HCT116 (cell line): Measurements from ENCODE around the gene SAMD4A. TPM values are rescaled to one million over a fixed set of nuclear protein-coding genes. Genes with fewer than 3 reads are reported as not detected.

Experiments used
- ATAC-seq: fragments of 200-7000 bp; cut with Tn5 transposase; 2 replicates; pipeline ENCODE4 v1.9.1; 2020; ENCODE audit warnings: mild to moderate bottlenecking, moderate library complexity
- BruUV-seq: library from RNA; stranded (reverse); fragments of 400-500 nt; replicated peaks from 2 replicates; lab custom pipeline; 2021; lab: Mats Ljungman, UMichigan
- CTCF ChIA-PET: fragments of 300-600 bp; sonication (Branson Sonifier 250); formaldehyde crosslinking; loops from one replicate; lab custom pipeline; 2021; ENCODE audit warnings: antibody characterized with exemption; lab: Charles Lee
- POLR2A ChIA-PET: fragments of 300-600, 350-600 bp; sonication (Branson Sonifier 250); formaldehyde crosslinking; loops from one replicate; lab custom pipeline; 2021; ENCODE audit warnings: antibody characterized with exemption; lab: Charles Lee
- RAD21 ChIA-PET, 2 experiments: fragments of 300-600 bp; sonication (Branson Sonifier 250); formaldehyde crosslinking; loops; one replicate each; lab custom pipeline; 2023; ENCODE audit warnings: low total read pairs in 2 of 2; ENCODE audit not compliant: uncharacterized antibody in 2 of 2, unreplicated experiment in 2 of 2, low non-redundant PET in 1 of 2; lab: Charles Lee
- DNase-seq: peaks from one replicate; pipeline ENCODE4 v3.0.0-alpha.2; 2010; ENCODE audit warnings: low read depth, low spot score
- H2AFZ ChIP-seq: fragments of 200-600 bp; shearing (Covaris generic), sonication (generic); 2 replicates; pipeline ENCODE4 v1.6.1; 2017; ENCODE audit warnings: low read depth, mixed run types, mixed read lengths, antibody characterized with exemption, low read length; ENCODE audit not compliant: poor library complexity, severe bottlenecking
- H3K27ac ChIP-seq: 2 replicates; pipeline ENCODE4 v1.5.1; 2012; ENCODE audit warnings: low read depth, low read length
- H3K27me3 ChIP-seq: fragments of 200-600 bp; sonication (generic); 2 replicates; pipeline ENCODE4 v1.6.1; 2016; ENCODE audit warnings: mixed run types, low read length, mixed read lengths; ENCODE audit not compliant: insufficient read depth
- H3K36me3 ChIP-seq, 2 experiments: fragments of 200-500 bp in 1 of 2; fragments of 200-600 bp in 1 of 2; sonication (Bioruptor generic) in 1 of 2; sonication (generic) in 1 of 2; 2 replicates each; pipeline versions ENCODE4 v1.5.1 to v1.6.1; 2014 to 2016; ENCODE audit warnings: low read length in 2 of 2, inconsistent platforms in 1 of 2, mixed read lengths in 1 of 2, mixed run types in 1 of 2; ENCODE audit not compliant: insufficient read depth in 2 of 2, control insufficient read depth in 1 of 2
- H3K4me1 ChIP-seq, 2 experiments: fragments of 200-600 bp in 1 of 2; sonication (generic) in 1 of 2; 2 replicates each; pipeline versions ENCODE4 v1.5.1 to v1.6.1; 2012 to 2017; ENCODE audit warnings: low read length in 2 of 2, inconsistent platforms in 1 of 2, mild to moderate bottlenecking in 1 of 2, mixed read lengths in 1 of 2, mixed run types in 1 of 2, moderate library complexity in 1 of 2; ENCODE audit not compliant: insufficient read depth in 2 of 2, control insufficient read depth in 1 of 2
- H3K4me2 ChIP-seq: fragments of 200-600 bp; sonication (generic); 2 replicates; pipeline ENCODE4 v1.6.1; 2017; ENCODE audit warnings: mixed run types, low read length, mixed read lengths
- H3K4me3 ChIP-seq, 2 experiments: fragments of 200-600 bp in 1 of 2; sonication (generic) in 1 of 2; replicated peaks in 1 of 2; 2 replicates each; pipeline ENCODE4 v1.5.1; 2011 to 2016; ENCODE audit warnings: low read length in 2 of 2, control low read depth in 1 of 2, low read depth in 1 of 2, mild to moderate bottlenecking in 1 of 2, mixed read lengths in 1 of 2, mixed run types in 1 of 2
- H3K79me2 ChIP-seq: fragments of 200-600 bp; sonication (generic); 2 replicates; pipeline ENCODE4 v1.6.1; 2017; ENCODE audit warnings: mild to moderate bottlenecking, mixed run types, low read length, moderate library complexity, mixed read lengths; ENCODE audit not compliant: insufficient read depth
- H3K9ac ChIP-seq: fragments of 200-600 bp; sonication (generic); 2 replicates; pipeline ENCODE4 v1.6.1; 2016; ENCODE audit warnings: low read length, mixed read lengths
- H3K9me2 ChIP-seq: fragments of 200-600 bp; sonication (generic), shearing (Covaris generic); 2 replicates; pipeline ENCODE4 v1.6.1; 2017; ENCODE audit warnings: mixed run types, mild to moderate bottlenecking, moderate library complexity; ENCODE audit not compliant: insufficient read depth
- H3K9me3 ChIP-seq, 2 experiments: fragments of 200-500 bp in 1 of 2; fragments of 200-600 bp in 1 of 2; sonication (Bioruptor generic) in 1 of 2; sonication (generic) in 1 of 2; 2 replicates each; pipeline ENCODE4 v1.6.1; 2014 to 2017; ENCODE audit warnings: low read length in 2 of 2, mixed read lengths in 2 of 2, inconsistent platforms in 1 of 2, low read depth in 1 of 2, mild to moderate bottlenecking in 1 of 2, mixed run types in 1 of 2, moderate library complexity in 1 of 2; ENCODE audit not compliant: control insufficient read depth in 1 of 2, insufficient read depth in 1 of 2
- H4K20me1 ChIP-seq: fragments of 200-600 bp; sonication (generic), shearing (Covaris generic); 2 replicates; pipeline ENCODE4 v1.6.1; 2017; ENCODE audit warnings: mixed run types, mild to moderate bottlenecking, moderate library complexity; ENCODE audit not compliant: insufficient read depth
- CEBPB ChIP-seq: IDR thresholded peaks from 2 replicates; pipeline ENCODE4 v1.6.1; 2012; ENCODE audit warnings: low read depth
- EGR1 ChIP-seq: IDR thresholded peaks from 2 replicates; pipeline ENCODE4 v1.6.1; 2012; ENCODE audit warnings: low read depth
- EZH2 ChIP-seq: fragments of 200-600 bp; sonication (generic); IDR thresholded peaks from 2 replicates; pipeline ENCODE4 v1.6.1; 2017; ENCODE audit warnings: antibody characterized with exemption, mixed run types
- FOSL1 ChIP-seq: IDR thresholded peaks from 2 replicates; pipeline ENCODE4 v1.6.1; 2012; ENCODE audit warnings: low read depth
- JUND ChIP-seq: IDR thresholded peaks from 2 replicates; pipeline ENCODE4 v1.6.1; 2012
- POLR2AphosphoS5 ChIP-seq: IDR thresholded peaks from 2 replicates; pipeline ENCODE4 v1.6.1; 2011; ENCODE audit warnings: mild to moderate bottlenecking, low read depth, low read length, moderate library complexity
- RAD21 ChIP-seq: IDR thresholded peaks from 2 replicates; pipeline ENCODE4 v1.6.1; 2012; ENCODE audit warnings: low read depth, mild to moderate bottlenecking
- SP1 ChIP-seq: IDR thresholded peaks from 2 replicates; pipeline ENCODE4 v1.6.1; 2012; ENCODE audit warnings: low read depth
- SRF ChIP-seq: IDR thresholded peaks from 2 replicates; pipeline ENCODE4 v1.6.1; 2012; ENCODE audit warnings: low read depth
- TCF7L2 ChIP-seq: IDR thresholded peaks from 2 replicates; pipeline ENCODE4 v1.7.0; 2011; ENCODE audit warnings: borderline replicate concordance, inconsistent platforms; ENCODE audit not compliant: insufficient read depth, insufficient read length; ENCODE audit errors: extremely low read depth
- ZFX ChIP-seq: fragments of 450-650 bp; IDR thresholded peaks from 2 replicates; pipeline ENCODE4 v1.6.1; 2017
- ZNF274 ChIP-seq: fragments of 200-500 bp; sonication (Bioruptor generic); IDR thresholded peaks from 2 replicates; pipeline ENCODE4 v1.6.1; 2014; ENCODE audit warnings: mild to moderate bottlenecking, low read depth, low read length, inconsistent platforms
- intact Hi-C: fragments of 100-400 bp; cut with micrococcal nuclease; formaldehyde crosslinking; loops from 2 replicates; pipeline ENCODE4 v1.10.0; 2022
- total RNA-seq: library from RNA; stranded (reverse); gene quantifications from one replicate; pipeline ENCODE4 v1.2.1, GENCODE V29; 2021; ENCODE audit not compliant: unreplicated experiment
- TF ChIP-seq, protein P1 (sequence below): IDR thresholded peaks from 2 replicates; pipeline ENCODE4 v1.6.1; 2012

SAMD4A gene
- total RNA-seq, 1 experiment from 2014 or later = 9.0 TPM

DNA sequence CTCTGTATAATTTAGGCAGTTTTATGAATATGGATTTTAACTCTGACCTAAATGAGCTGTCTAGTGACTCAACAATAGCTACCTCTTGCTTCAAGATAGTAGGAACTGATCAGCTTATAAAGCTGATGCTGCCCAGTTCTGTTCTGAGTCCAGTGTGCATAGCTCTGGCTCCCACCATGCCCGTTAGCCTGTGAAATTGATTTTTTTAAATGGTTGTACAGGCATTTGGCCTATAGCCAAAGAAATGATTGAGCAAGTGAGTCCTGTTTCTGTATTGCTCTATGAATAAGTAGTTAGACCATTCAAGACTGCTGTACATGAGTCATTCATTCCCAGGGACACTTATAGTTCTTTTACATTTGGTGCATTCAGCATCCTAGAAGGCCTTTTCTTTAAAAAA, 36.4 kb downstream of the SAMD4A start (continued):
- no peak for TF ChIP-seq SP1
- TF ChIP-seq POLR2AphosphoS5 = no peak
- no peak for TF ChIP-seq EZH2
- TF ChIP-seq, protein P1, sequence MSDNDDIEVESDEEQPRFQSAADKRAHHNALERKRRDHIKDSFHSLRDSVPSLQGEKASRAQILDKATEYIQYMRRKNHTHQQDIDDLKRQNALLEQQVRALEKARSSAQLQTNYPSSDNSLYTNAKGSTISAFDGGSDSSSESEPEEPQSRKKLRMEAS = no peak
- TF ChIP-seq ZFX = no peak
- no peak for TF ChIP-seq FOSL1
- TF ChIP-seq SRF = no peak
- no peak for TF ChIP-seq RAD21

DNA sequence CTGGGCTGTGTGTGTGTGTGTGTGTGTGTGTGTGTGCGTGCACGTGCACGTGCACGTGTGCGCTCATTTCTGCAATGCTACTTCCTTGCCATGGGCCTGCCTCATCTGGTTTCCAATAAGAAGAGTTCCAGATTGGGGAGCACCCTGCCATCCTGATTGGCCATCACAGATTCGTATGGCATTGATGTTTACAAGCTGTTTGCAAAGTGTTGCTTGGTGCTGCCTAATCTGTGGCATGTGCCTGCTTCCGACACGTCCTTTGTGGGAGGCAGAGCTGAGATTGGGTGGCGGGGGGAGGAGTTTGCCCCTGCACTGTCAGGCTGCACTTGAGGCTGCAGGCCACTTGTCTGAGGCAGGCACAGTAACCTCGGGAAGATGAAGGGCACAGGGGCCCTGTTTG, 39.2 kb downstream of the SAMD4A start:
- Histone ChIP-seq H3K4me2 (no peak overlapping the region), H3K27me3 (no peaks in the 10 kb centered on the region), H3K4me1 (peaks cover 0 to 17% of the 10 kb centered on the region in 2 experiments; a peak in 1 of 4 replicates), H3K36me3 (no peaks in the 10 kb centered on the region), H3K27ac (no peak overlapping the region), H2AFZ (no peak overlapping the region), H3K4me3 (no peak overlapping the region), H3K9me3 (no peaks in the 10 kb centered on the region), H3K9me2 (0 out of 2 replicates have a peak, but pooled peaks cover 3% of the 10 kb centered on the region), H4K20me1 (no peaks in the 10 kb centered on the region), H3K79me2 (peaks cover 4% of the 10 kb centered on the region; the same call in 1 of the 2 replicates), H3K9ac (no peak overlapping the region)
- RAD21 ChIA-PET = no interaction called here
- CTCF ChIA-PET = no interaction called here
- no peak for DNase-seq
- TF ChIP-seq JUND = no peak
- TF ChIP-seq CEBPB = no peak
- TF ChIP-seq EZH2 = no peak
- no peak for TF ChIP-seq RAD21
- no peak for TF ChIP-seq EGR1
- no peak for TF ChIP-seq ZNF274
- no peak for TF ChIP-seq TCF7L2
- POLR2A ChIA-PET = no interaction called here
- no peak; the same call in 1 of the 2 replicates for ATAC-seq
- no TSS peak for BruUV-seq
- intact Hi-C loops = no loop called here
